ENCODE results near the gene TNK2. TPM values are rescaled to one million over a fixed set of nuclear protein-coding genes. Genes with fewer than 3 reads are reported as not detected.

The TNK2 gene
- total RNA-seq, 2 donors from 2014 or later, result 25.9 to 49.1 TPM

GRCh38 chr3:195877136-195877715 lies 31.1 kb downstream of the TNK2 start:
- no peaks in the 10 kb centered on the region for H3K27me3 ChIP-seq
- no peak for TF ChIP-seq CTCF (IDR thresholded peaks at IDR 0.05)
- no peak for TF ChIP-seq POLR2A (IDR thresholded peaks at IDR 0.05)
- 88 to 100% methylated on average over 9 to 10 of the region's 10 CpGs for WGBS, 2 donors
- DNase-seq (no peak), ATAC-seq (no peak)
- H3K27ac ChIP-seq, result no peak overlapping the region
- no peaks in the 10 kb centered on the region for H3K4me1 ChIP-seq
- peaks cover 0 to 2% of the 10 kb centered on the region in 2 donors for H3K36me3 ChIP-seq (replicated peaks in 1 of 2; ENCODE audit: insufficient read depth in 1 of 2, low read depth in 2 of 2)
- no peaks in the 10 kb centered on the region for H3K9me3 ChIP-seq
- no peak overlapping the region for H3K4me3 ChIP-seq
- intact Hi-C loops (cut with DNase I), result no loop called here

- 81 to 98% methylated on average over 6 to 25 of the region's 28 CpGs for WGBS, 2 donors
Observed at GRCh38 chr3:195876297-195877064, 31.9 kb downstream of the TNK2 start.

GRCh38 chr3:195875482-195876236 lies 32.7 kb downstream of the TNK2 start:
- no peak overlapping the region for H3K27ac ChIP-seq
- peaks cover 0 to 2% of the 10 kb centered on the region in 2 donors for H3K36me3 ChIP-seq (replicated peaks in 1 of 2; ENCODE audit: insufficient read depth in 1 of 2, low read depth in 2 of 2)
- H3K4me3 ChIP-seq, result no peak overlapping the region
- intact Hi-C loops (cut with DNase I), result no loop called here
- ATAC-seq (no peak), DNase-seq (no peak)
- no peaks in the 10 kb centered on the region for H3K9me3 ChIP-seq
- no peaks in the 10 kb centered on the region for H3K27me3 ChIP-seq
- H3K4me1 ChIP-seq, result no peaks in the 10 kb centered on the region
- WGBS, 2 donors, result 80 to 90% methylated on average over 13 to 35 of the region's 35 CpGs
- TF ChIP-seq POLR2A (IDR thresholded peaks at IDR 0.05), result no peak
- TF ChIP-seq CTCF (IDR thresholded peaks at IDR 0.05), result no peak

More at GRCh38 chr3:195876297-195877064, 31.9 kb downstream of the TNK2 start:
- TF ChIP-seq POLR2A (IDR thresholded peaks at IDR 0.05), result no peak
- TF ChIP-seq CTCF (IDR thresholded peaks at IDR 0.05), result no peak
- no peak overlapping the region for H3K27ac ChIP-seq
- H3K4me1 ChIP-seq, result no peaks in the 10 kb centered on the region
- no peak overlapping the region for H3K4me3 ChIP-seq
- DNase-seq (no peak), ATAC-seq (no peak)
- H3K27me3 ChIP-seq, result no peaks in the 10 kb centered on the region
- H3K36me3 ChIP-seq (replicated peaks in 1 of 2; ENCODE audit: insufficient read depth in 1 of 2, low read depth in 2 of 2), result peaks cover 0 to 2% of the 10 kb centered on the region in 2 donors
- H3K9me3 ChIP-seq, result no peaks in the 10 kb centered on the region
- intact Hi-C loops (cut with DNase I), result no loop called here

GRCh38 chr3:195873971-195874370 lies 34.4 kb downstream of the TNK2 start:
- WGBS, 2 donors, result 80% methylated on average over 25 of the region's 26 CpGs; no CpG with 5 or more reads in 1 of the 2 donors
- intact Hi-C loops (cut with DNase I), result no loop called here
- ATAC-seq (no peak), DNase-seq (no peak)
- H3K4me3 ChIP-seq, result no peak overlapping the region
- no peaks in the 10 kb centered on the region for H3K27me3 ChIP-seq
- H3K9me3 ChIP-seq, result no peaks in the 10 kb centered on the region
- no peak overlapping the region for H3K27ac ChIP-seq
- H3K4me1 ChIP-seq, result no peaks in the 10 kb centered on the region
- no peak for TF ChIP-seq CTCF (IDR thresholded peaks at IDR 0.05)
- TF ChIP-seq POLR2A (IDR thresholded peaks at IDR 0.05), result no peak
- H3K36me3 ChIP-seq (replicated peaks in 1 of 2; ENCODE audit: insufficient read depth in 1 of 2, low read depth in 2 of 2), result peaks cover 0 to 2% of the 10 kb centered on the region in 2 donors

All from body of pancreas (tissue), 4 donors.